ENCODE measurements around the gene ACOT12.
"Not testable (repeated sequence)": the region's sequence is repeated elsewhere in the genome, so short reads cannot be mapped to it uniquely, and the experiment has no call there.

Gene ACOT12

GRCh38 chr5:81393783-81394718 is at the start of gene ACOT12:
ACOT12 (minus strand) TSS chr5:81394134; CDS start chr5:81394114, 20 bp downstream.
- DNase-seq: no peak

GRCh38 chr5:81435023-81435422 is 41.1 kb upstream of the ACOT12 start:
- no peak for DNase-seq

- DNase-seq: no peak
Measured at GRCh38 chr5:81429985-81430384, 36.1 kb upstream of the ACOT12 start.

GRCh38 chr5:81429363-81429762 is 35.4 kb upstream of the ACOT12 start:
- DNase-seq: no peak

GRCh38 chr5:81428861-81429260 is 34.9 kb upstream of the ACOT12 start:
- DNase-seq: no peak

GRCh38 chr5:81428446-81428845 is 34.5 kb upstream of the ACOT12 start:
- no peak for DNase-seq

- no peak for DNase-seq
Measured at GRCh38 chr5:81427566-81427965, 33.6 kb upstream of the ACOT12 start.

- DNase-seq: no peak
Measured at GRCh38 chr5:81426359-81427030, 32.6 kb upstream of the ACOT12 start.

- peak in 1 of 2 experiments; percentile 11 for DNase-seq
Measured at GRCh38 chr5:81425569-81425968, 31.6 kb upstream of the ACOT12 start.

- no peak for DNase-seq
Measured at GRCh38 chr5:81424728-81425127, 30.8 kb upstream of the ACOT12 start.

- no peak for DNase-seq
Measured at GRCh38 chr5:81422671-81423070, 28.7 kb upstream of the ACOT12 start.

- DNase-seq: no peak
Measured at GRCh38 chr5:81420039-81420667, 26.2 kb upstream of the ACOT12 start.

GRCh38 chr5:81418606-81419005 is 24.7 kb upstream of the ACOT12 start:
- no peak for DNase-seq

- DNase-seq: no peak
Measured at GRCh38 chr5:81417052-81417451, 23.1 kb upstream of the ACOT12 start.

- no peak for DNase-seq
Measured at GRCh38 chr5:81409896-81410295, 16.0 kb upstream of the ACOT12 start.

- no peak for DNase-seq
Measured at GRCh38 chr5:81409361-81409760, 15.4 kb upstream of the ACOT12 start.

- no peak for DNase-seq
Measured at GRCh38 chr5:81408496-81408895, 14.6 kb upstream of the ACOT12 start.

GRCh38 chr5:81407811-81408210 is 13.9 kb upstream of the ACOT12 start:
- DNase-seq: not testable (repeated sequence)

- DNase-seq: no peak
Measured at GRCh38 chr5:81405126-81405891, 11.4 kb upstream of the ACOT12 start.

- DNase-seq: no peak
Measured at GRCh38 chr5:81402192-81402930, 8.4 kb upstream of the ACOT12 start.

GRCh38 chr5:81401266-81401665 is 7.3 kb upstream of the ACOT12 start:
- no peak for DNase-seq

GRCh38 chr5:81400375-81400774 is 6.4 kb upstream of the ACOT12 start:
- no peak for DNase-seq

Measured in NCI-H1930 (cell line).